ENCODE measurements around the gene CUL1.

Gene CUL1

DNA sequence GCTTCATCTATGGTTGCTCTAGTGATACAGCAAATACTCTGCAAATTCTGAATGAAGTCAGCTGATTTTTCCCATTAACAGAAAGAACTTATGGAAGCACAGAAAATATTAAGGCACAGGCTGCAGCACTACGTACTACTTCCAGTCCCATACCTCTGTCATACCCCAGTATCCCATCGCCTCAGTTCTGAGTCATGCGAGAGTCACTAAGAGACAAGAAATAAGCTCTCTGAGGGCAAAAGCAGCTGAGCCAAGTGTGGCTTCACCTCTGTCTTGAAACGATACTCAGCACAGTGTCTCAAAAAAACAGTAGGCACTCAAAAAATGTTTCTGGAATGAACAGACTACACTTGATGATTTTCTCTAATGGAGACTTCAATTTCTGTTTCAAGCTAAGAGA, 137.2 kb downstream of the CUL1 start:
- H3K27ac ChIP-seq: no peak overlapping the region
- TF ChIP-seq, protein P1, sequence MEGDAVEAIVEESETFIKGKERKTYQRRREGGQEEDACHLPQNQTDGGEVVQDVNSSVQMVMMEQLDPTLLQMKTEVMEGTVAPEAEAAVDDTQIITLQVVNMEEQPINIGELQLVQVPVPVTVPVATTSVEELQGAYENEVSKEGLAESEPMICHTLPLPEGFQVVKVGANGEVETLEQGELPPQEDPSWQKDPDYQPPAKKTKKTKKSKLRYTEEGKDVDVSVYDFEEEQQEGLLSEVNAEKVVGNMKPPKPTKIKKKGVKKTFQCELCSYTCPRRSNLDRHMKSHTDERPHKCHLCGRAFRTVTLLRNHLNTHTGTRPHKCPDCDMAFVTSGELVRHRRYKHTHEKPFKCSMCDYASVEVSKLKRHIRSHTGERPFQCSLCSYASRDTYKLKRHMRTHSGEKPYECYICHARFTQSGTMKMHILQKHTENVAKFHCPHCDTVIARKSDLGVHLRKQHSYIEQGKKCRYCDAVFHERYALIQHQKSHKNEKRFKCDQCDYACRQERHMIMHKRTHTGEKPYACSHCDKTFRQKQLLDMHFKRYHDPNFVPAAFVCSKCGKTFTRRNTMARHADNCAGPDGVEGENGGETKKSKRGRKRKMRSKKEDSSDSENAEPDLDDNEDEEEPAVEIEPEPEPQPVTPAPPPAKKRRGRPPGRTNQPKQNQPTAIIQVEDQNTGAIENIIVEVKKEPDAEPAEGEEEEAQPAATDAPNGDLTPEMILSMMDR (conservative IDR thresholded peaks at IDR 0.05): no peak
- no peak for TF ChIP-seq ZFX (IDR thresholded peaks at IDR 0.05)

DNA sequence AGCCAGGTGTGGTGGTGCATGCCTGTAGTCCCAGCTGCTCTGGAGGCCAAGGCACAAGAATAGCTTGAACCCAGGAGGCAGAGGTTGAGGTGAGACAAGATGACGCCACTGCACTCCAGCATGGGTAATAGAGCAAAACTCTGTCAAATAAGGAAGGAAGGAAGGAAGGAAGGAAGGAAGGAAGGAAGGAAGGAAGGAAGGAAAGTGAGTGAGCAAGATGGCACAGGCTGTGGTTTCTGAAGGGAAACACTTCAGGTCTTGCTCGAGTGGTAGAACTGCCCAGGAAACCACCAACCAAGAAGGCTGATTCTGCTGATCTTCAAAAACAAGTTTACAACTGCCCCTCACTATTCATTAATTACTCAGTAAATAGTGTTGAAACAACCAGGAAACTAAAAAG, 140.2 kb downstream of the CUL1 start:
- no peak for TF ChIP-seq ZFX (IDR thresholded peaks at IDR 0.05)
- TF ChIP-seq, protein P1 (conservative IDR thresholded peaks at IDR 0.05): no peak
- H3K27ac ChIP-seq: no peak overlapping the region

GRCh38 chr7:148847815-148848734, 149.4 kb downstream of the CUL1 start:
- no peak for TF ChIP-seq ZFX (IDR thresholded peaks at IDR 0.05)
- TF ChIP-seq, protein P1 (conservative IDR thresholded peaks at IDR 0.05): no peak
- no peak overlapping the region for H3K27ac ChIP-seq

DNA sequence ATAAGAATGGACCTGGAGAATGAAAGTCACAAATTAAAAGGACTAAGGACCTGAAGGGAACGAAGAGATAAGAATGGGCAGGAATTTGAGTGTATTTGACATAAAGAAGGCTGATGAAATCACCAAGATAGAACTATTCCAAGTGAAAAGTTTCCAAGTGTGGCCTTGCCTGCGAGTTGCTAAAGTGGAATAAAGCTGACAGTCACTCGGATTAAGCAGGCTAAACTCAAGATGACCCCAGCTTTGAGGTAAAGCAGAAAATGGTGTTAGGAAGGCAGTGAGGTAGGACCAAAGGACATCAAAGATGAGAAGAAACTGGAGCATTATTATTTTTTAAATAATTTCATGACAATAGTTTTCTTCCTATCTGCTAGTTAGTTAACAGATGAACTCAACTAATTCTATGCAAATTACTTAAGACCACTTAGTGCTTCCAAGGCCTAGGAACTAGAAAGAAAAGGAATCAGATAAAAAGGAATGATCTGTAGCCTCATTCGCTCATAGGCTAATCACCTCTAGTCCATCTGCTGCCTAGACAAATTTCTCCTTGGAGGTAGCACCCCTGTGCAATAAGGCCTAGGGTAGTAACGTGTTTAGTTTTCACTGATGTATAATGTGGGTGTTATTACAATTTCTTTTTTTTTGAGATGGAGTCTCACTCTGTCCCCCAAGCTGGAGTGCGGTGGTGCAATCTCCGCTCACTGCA, 150.8 kb downstream of the CUL1 start:
- H3K27ac ChIP-seq: no peak overlapping the region
- TF ChIP-seq, protein P1 (conservative IDR thresholded peaks at IDR 0.05): no peak
- no peak for TF ChIP-seq ZFX (IDR thresholded peaks at IDR 0.05)

- H3K27ac ChIP-seq: no peak overlapping the region
- TF ChIP-seq, protein P1 (conservative IDR thresholded peaks at IDR 0.05): no peak
- TF ChIP-seq ZFX (IDR thresholded peaks at IDR 0.05): no peak
Observed at GRCh38 chr7:148850564-148850963, 151.9 kb downstream of the CUL1 start.
